IPS-18c (cell line): ENCODE measurements around the gene PTPRJ.

Experiments used
- H3K4me3 ChIP-seq: 2 replicates; pipeline ENCODE4 v1.7.0; 2013; ENCODE audit warnings: low read depth, mild to moderate bottlenecking, low read length, moderate library complexity; ENCODE audit not compliant: insufficient read depth
- H3K9me3 ChIP-seq: one replicate; pipeline ENCODE4 v1.6.1; 2013; ENCODE audit warnings: mild to moderate bottlenecking, low read length, moderate library complexity; ENCODE audit not compliant: control insufficient read depth, insufficient read depth

Gene PTPRJ

GRCh38 chr11:47987310-47987709, 7.0 kb downstream of the PTPRJ start:
- H3K9me3 ChIP-seq, result no peaks in the 10 kb centered on the region
- H3K4me3 ChIP-seq, result no peak overlapping the region

DNA sequence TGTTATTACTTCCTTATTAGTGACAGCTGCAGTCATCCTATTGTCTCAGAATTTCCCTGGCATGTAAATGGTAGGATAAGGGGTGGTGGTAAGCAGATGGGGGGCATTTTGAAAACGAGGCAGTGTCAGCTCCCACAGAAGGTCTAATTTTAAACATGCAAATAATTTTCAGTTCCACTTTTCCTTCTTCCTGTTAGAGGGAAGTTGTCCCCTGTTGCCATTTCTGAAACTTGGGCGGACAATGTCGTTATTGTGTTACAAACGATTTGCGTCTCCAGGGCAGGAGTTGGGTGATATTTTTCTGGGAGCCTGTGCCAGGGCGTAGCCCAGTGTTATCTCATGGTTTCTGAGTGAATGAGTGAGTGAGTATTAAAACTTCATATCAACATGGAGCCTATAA, 7.4 kb downstream of the PTPRJ start:
- Histone ChIP-seq H3K4me3 (no peak overlapping the region), H3K9me3 (no peaks in the 10 kb centered on the region)

GRCh38 chr11:47989779-47990178, 9.4 kb downstream of the PTPRJ start:
- Histone ChIP-seq H3K4me3 (no peak overlapping the region), H3K9me3 (no peaks in the 10 kb centered on the region)

DNA sequence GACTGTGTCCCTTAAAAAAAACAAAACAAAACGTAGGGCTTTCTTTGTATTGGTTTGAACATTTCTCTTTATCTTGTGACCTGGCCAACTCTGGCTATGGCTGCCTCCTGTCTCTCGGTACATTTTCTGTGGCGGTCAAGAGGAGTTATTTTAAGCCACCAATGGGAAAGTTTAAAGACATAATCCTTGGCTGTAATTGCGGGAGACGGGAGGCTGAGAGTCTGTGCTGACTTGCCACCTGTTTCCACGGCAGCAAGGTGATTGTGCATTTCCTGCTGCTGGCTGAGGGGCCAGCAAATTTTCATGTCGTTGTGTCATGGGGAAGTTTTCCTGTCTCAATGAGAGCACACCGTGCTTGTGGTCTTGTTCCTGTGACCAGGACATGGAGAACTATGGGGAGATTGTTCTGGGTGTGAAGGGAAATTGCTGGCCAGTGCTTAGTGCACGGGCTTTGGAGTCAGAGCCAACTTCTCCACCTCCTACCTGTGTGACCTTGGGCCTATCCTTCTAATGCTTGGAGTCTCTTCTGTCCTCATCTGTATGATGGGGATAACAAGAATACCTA, 11.0 kb downstream of the PTPRJ start:
- Histone ChIP-seq H3K9me3 (no peaks in the 10 kb centered on the region), H3K4me3 (no peak overlapping the region)

DNA sequence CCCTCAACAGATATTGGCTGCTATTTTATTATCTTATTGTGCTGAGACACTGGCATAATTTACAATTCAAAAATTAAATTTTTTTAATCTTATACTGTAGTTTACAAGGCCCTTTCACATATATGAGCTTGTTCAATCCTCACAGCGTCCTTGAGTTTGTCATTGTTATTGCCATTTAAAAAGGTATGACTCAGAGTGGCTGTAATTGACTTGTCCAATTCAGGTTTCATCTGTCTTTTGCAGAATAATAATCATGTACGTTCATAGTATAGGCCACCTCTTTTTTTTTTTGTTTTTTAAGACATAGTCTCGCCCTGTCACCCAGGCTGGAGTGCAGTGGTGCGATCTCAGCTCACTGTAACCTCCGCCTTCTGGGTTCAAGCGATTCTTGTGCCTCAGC, 11.5 kb downstream of the PTPRJ start:
- no peaks in the 10 kb centered on the region for H3K9me3 ChIP-seq
- no peak overlapping the region for H3K4me3 ChIP-seq

DNA sequence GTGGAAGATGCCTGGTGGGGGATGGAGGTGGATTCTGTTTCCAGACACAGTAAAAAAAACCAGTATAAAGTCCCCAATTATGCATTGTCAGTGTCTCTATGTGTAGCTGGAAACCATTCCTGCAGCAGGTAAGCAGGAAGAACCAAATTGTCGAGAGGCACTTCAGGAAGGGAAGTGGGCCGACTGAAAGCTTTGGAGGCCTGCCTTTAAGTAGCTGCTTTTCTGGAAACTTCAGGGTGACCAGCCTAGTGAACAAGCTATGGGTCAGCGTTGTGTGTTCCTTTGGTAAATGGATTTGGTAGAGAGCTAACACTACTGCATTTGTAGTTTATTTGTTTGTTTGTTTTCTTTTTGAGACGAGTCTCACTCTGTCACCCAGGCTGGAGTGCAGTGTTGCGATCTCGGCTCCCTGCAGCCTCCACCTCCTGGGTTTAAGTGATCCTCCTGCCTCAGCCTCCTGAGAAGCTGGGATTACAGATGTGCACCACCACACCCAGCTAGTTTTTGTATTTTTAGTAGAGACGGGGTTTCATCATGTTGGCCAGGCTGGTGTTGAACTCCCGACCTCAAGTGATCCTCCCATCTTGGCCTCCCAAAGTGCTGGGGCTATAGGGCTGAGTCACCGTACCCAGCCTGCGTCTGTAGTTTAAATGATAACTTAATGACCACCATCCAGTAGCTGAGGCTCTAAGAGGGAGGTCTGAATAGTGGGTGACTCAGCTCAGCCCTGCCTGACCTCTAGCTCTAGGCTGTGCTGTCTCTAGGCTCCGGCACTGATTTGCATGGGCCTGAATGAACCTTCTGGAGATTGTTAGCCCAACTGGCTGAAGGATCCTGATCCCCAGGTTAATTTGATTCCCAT, 12.8 kb downstream of the PTPRJ start:
- no peak overlapping the region for H3K4me3 ChIP-seq
- H3K9me3 ChIP-seq, result no peaks in the 10 kb centered on the region

DNA sequence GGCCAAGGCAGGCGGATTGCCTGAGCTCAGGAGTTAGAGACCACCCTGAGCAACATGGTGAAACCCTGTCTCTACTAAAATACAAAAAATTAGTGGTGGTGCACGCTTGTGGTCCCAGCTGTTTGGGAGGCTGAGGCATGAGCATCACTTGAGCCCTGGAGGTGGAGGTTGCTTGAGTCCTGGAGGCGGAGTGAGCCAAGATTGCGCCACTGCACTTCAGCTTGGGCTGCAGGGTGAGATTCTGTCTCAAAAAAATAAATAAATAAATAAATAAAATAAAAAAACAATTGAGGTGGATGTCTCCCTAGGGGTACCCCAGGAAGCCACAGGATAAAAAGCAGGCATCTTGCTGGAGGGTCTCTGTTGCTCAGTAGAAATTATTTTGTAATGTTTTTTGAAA, 14.1 kb downstream of the PTPRJ start:
- H3K4me3 ChIP-seq, result no peak overlapping the region
- no peaks in the 10 kb centered on the region for H3K9me3 ChIP-seq

DNA sequence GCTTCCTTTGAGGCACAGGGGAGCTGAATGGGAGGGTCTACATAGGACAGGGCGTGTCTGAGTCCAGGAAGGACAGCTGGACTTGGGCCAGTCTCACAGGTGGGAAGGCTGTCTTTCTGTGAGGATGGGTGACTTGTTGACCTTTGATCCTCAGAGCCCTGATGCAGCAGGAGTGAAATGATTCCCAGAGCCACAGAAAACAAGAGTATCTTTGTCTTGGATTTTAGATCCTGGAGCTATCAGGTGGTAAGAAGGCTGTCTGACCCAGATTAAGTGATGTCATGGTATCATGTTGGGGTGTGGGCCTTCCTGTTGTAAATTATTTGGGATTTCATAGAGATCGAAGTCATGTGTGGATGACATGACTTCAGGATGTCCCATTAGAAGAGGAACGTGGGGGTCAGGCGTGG, 15.0 kb downstream of the PTPRJ start:
- no peaks in the 10 kb centered on the region for H3K9me3 ChIP-seq

DNA sequence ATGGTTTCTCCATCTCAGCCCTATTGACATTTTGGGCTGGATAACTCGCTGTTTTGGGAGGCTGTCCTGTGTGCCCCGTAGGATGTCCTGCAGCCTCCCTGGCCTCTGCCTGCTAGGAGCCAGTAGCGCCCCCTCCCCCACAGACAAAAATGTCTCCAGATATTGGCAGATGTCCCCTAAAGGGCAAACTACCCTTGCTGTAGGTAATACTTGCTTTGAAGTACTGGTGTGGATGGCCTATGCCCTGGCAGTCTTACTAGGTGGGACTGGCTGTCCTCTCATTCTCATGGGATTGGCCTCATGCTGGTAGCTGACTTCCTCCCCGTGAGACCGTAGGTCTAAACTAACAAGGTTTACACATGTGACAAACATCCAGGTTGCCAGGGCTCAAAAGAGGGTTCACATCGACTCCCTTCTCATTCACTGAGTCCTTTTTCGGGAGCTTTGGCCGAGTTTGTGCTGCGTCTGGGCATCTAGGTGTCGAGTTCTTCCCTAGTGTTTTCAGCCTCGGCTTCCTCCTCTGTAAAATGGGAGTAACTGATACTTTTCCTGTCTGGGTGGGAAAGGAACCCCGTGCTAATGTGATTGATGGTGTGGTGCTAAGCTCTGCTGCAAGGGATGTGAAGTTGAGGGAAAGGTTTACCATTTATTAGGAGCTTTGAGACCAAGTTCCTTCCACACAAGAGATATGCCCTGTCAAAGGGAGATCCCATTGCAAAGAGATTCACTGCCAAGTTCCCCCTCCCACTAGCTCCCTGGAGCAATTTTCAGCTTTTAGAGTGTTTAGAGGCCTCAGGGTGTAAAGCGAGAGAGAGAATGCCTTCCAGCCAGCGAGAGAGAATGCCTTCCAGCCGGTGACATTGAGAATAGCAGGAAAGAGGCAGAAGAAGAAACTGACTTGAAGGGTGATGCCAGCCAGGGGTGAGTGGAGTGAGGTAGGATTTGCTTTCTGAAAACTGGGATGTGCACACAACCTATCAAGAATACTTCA, 17.0 kb downstream of the PTPRJ start:
- H3K4me3 ChIP-seq, result no peak overlapping the region
- no peaks in the 10 kb centered on the region for H3K9me3 ChIP-seq

More for the DNA sequence above, 15.0 kb downstream of the PTPRJ start:
- no peak overlapping the region for H3K4me3 ChIP-seq

DNA sequence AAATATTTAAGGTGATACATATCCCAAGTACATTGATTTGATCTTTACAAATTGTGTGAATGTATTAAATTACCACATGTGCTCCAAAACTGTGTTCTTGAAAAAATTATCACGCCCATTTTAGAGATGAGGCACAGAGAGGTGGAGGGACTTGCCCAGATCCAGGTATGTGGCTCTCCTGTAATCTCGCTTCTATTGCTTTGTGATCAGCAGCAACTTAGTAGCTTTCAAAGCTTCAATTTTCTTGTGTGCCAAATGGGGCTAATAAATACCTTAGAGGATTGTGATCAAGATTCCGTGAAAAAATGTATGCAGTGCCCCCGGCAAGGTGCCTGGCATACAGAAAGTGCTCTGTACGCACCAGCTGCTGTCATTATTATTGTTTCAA, 18.0 kb downstream of the PTPRJ start:
- Histone ChIP-seq H3K9me3 (no peaks in the 10 kb centered on the region), H3K4me3 (no peak overlapping the region)

DNA sequence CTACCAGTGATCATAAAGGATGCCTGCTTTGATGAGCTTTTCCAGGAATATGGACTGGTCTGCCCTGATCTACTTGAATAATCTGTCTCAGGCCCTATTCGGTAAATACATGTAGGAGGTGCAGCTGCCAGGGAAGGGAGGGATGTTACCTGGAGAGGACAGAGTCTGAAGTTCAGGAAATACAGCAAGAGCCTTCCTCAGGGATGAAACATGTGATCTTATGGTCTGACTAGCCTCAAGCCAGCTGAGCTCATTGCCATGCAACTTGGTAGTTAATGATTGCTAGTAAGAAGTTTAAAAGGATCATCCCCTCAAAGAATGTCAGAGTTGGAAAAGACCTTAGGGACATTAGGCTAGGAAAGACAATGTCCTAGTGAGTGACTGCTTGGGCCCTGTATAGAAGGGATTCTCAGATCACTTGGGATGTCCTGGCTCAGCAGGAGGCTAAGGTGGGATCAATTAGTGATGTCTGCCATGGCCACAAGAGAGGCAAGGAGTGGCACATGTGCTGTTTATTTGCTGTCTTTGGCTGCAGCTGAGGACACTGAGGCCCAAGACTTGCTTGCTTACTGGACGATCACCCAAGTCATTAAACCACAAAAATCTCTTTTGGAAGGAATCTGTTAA, 18.5 kb downstream of the PTPRJ start:
- no peaks in the 10 kb centered on the region for H3K9me3 ChIP-seq
- no peak overlapping the region for H3K4me3 ChIP-seq

- no peaks in the 10 kb centered on the region for H3K9me3 ChIP-seq
- no peak overlapping the region for H3K4me3 ChIP-seq
Measured at GRCh38 chr11:48000432-48000831, 20.1 kb downstream of the PTPRJ start.

DNA sequence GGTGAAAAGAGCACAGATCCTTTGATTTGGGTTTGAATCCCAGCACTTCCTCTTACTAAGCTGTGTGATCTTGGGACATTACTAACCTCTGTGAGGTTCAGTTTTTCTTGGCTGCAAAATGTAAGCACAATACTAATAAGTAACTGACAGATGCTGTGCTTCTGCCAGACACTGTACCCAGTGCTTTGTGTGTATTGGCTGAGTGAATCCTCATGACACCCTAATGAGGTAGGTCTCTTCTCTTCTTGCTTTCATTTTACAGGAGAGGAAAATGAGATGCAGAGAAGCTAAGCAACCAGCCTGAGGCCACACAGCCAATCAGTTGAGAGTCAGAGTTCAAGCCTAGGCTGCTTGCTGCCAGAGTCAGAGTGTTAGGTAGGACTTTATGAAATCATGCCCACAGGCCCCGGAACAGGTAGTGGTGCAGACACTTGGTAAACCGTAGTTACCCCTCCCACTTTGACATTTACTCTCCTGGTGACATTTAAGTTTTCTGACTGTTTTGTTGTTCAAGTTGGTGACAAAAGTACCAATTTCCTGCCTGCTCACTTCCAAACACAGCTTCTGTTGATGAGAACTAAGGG, 21.2 kb downstream of the PTPRJ start:
- H3K4me3 ChIP-seq, result no peak overlapping the region
- no peaks in the 10 kb centered on the region for H3K9me3 ChIP-seq

GRCh38 chr11:48002561-48002960, 22.2 kb downstream of the PTPRJ start:
- no peak overlapping the region for H3K4me3 ChIP-seq
- no peaks in the 10 kb centered on the region for H3K9me3 ChIP-seq

- no peak overlapping the region for H3K4me3 ChIP-seq
- no peaks in the 10 kb centered on the region for H3K9me3 ChIP-seq
Measured at GRCh38 chr11:48003926-48004325, 23.6 kb downstream of the PTPRJ start.

DNA sequence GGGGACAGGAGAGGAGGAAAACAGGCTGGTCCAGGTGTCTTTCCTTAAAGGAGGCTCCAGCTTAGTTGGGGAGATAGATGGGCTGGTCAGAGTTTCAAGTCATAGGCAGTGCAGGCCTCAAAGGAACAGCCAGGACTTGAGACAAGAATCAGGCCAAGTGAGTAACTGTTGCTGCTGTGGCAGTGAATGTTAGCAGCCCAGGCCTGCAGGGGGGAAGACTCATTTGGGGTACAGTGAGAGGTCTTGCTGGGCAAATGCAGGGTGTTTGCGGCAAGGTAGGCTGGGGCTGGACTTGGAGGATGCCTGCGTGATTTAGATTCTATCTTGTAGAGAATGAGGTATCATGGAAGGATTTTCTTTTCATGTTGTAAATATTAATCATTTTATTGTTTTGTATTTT, 24.1 kb downstream of the PTPRJ start:
- Histone ChIP-seq H3K9me3 (no peaks in the 10 kb centered on the region), H3K4me3 (no peak overlapping the region)

GRCh38 chr11:48005136-48005535, 24.8 kb downstream of the PTPRJ start:
- Histone ChIP-seq H3K9me3 (no peaks in the 10 kb centered on the region), H3K4me3 (no peak overlapping the region)
